Measurements from ENCODE around the gene LMO7.

Gene LMO7

GRCh38 chr13:75628801-75629200 lies 7.3 kb upstream of the LMO7 start:
- Histone ChIP-seq H3K18ac (ENCODE audit: low read length) (no peak overlapping the region), H2AFZ (ENCODE audit: insufficient read depth, low read length, poor library complexity) (no peak overlapping the region), H3K36me3 (ENCODE audit: control insufficient read depth in 1 of 2, insufficient read depth in 2 of 2, low read length in 2 of 2) (peaks cover 1 to 2% of the 10 kb centered on the region in 2 experiments), H3K4ac (ENCODE audit: low read depth, low read length) (no peak overlapping the region), H2BK120ac (ENCODE audit: insufficient read depth, low read length, poor library complexity) (no peak overlapping the region), H3K4me3 (ENCODE audit: low read depth, low read length) (no peak overlapping the region), H4K91ac (ENCODE audit: low read depth, low read length) (no peak overlapping the region), H3K4me2 (ENCODE audit: low read length) (no peak overlapping the region), H2BK5ac (ENCODE audit: low read depth, low read length, poor library complexity) (no peak overlapping the region), H4K8ac (ENCODE audit: low read depth, low read length) (no peak overlapping the region), H3K79me1 (ENCODE audit: low read length) (no peaks in the 10 kb centered on the region), H4K12ac (ENCODE audit: low read depth, low read length) (no peak overlapping the region), H3K23ac (ENCODE audit: low read length) (no peak overlapping the region), H3K27me3 (ENCODE audit: insufficient read depth, low read length) (no peaks in the 10 kb centered on the region), H2AK5ac (ENCODE audit: low read length) (no peak overlapping the region), H3K9me3 (ENCODE audit: insufficient read depth, low read depth, low read length) (no peaks in the 10 kb centered on the region), H3K79me2 (ENCODE audit: control insufficient read depth, insufficient read depth, low read length, poor library complexity) (no peaks in the 10 kb centered on the region), H2BK12ac (ENCODE audit: low read length) (no peak overlapping the region), H3K27ac (ENCODE audit: low read depth, low read length) (peak overlapping the region; percentile 46), H3K14ac (ENCODE audit: low read length) (no peak overlapping the region), H3K4me1 (ENCODE audit: control insufficient read depth in 1 of 2, insufficient read depth in 2 of 2, low read length in 2 of 2) (peaks cover 0 to 7% of the 10 kb centered on the region in 2 experiments), H3K9ac (ENCODE audit: low read length) (no peak overlapping the region)
- no CpG with 5 or more reads among the region's 4 CpGs for WGBS (ENCODE audit: extremely low coverage, insufficient coverage, insufficient read length)
- DNase-seq: no peak

GRCh38 chr13:75633285-75633684 lies 2.8 kb upstream of the LMO7 start:
- no peak overlapping the region for H3K4me3 ChIP-seq (ENCODE audit: low read depth, low read length)
- no peak overlapping the region for H4K12ac ChIP-seq (ENCODE audit: low read depth, low read length)
- H3K18ac ChIP-seq (ENCODE audit: low read length): no peak overlapping the region
- WGBS (ENCODE audit: extremely low coverage, insufficient coverage, insufficient read length): no CpG with 5 or more reads among the region's 2 CpGs
- H3K27ac ChIP-seq (ENCODE audit: low read depth, low read length): no peak overlapping the region
- H3K4me2 ChIP-seq (ENCODE audit: low read length): no peak overlapping the region
- H2BK120ac ChIP-seq (ENCODE audit: insufficient read depth, low read length, poor library complexity): no peak overlapping the region
- no peak overlapping the region for H3K4ac ChIP-seq (ENCODE audit: low read depth, low read length)
- H3K9ac ChIP-seq (ENCODE audit: low read length): no peak overlapping the region
- no peak overlapping the region for H3K23ac ChIP-seq (ENCODE audit: low read length)
- no peak overlapping the region for H4K8ac ChIP-seq (ENCODE audit: low read depth, low read length)
- no peak overlapping the region for H2BK12ac ChIP-seq (ENCODE audit: low read length)
- H3K9me3 ChIP-seq (ENCODE audit: insufficient read depth, low read depth, low read length): peaks cover 3% of the 10 kb centered on the region
- H3K14ac ChIP-seq (ENCODE audit: low read length): no peak overlapping the region
- DNase-seq: no peak
- H3K79me1 ChIP-seq (ENCODE audit: low read length): peaks cover 15% of the 10 kb centered on the region
- H3K27me3 ChIP-seq (ENCODE audit: insufficient read depth, low read length): peaks cover 4% of the 10 kb centered on the region
- H4K91ac ChIP-seq (ENCODE audit: low read depth, low read length): no peak overlapping the region
- peaks cover 6 to 12% of the 10 kb centered on the region in 2 experiments for H3K4me1 ChIP-seq (ENCODE audit: control insufficient read depth in 1 of 2, insufficient read depth in 2 of 2, low read length in 2 of 2)
- no peak overlapping the region for H2AK5ac ChIP-seq (ENCODE audit: low read length)
- H2AFZ ChIP-seq (ENCODE audit: insufficient read depth, low read length, poor library complexity): no peak overlapping the region
- H2BK5ac ChIP-seq (ENCODE audit: low read depth, low read length, poor library complexity): no peak overlapping the region
- no peaks in the 10 kb centered on the region for H3K36me3 ChIP-seq (ENCODE audit: control insufficient read depth in 1 of 2, insufficient read depth in 2 of 2, low read length in 2 of 2)
- peaks cover 6% of the 10 kb centered on the region for H3K79me2 ChIP-seq (ENCODE audit: control insufficient read depth, insufficient read depth, low read length, poor library complexity)

GRCh38 chr13:75635101-75635827 lies 866 bp upstream of the LMO7 start:
- Histone ChIP-seq H4K91ac (ENCODE audit: low read depth, low read length) (peak overlapping the region; percentile 92), H2BK120ac (ENCODE audit: insufficient read depth, low read length, poor library complexity) (peak overlapping the region; percentile 96), H3K27ac (ENCODE audit: low read depth, low read length) (peak overlapping the region; percentile 70), H3K4ac (ENCODE audit: low read depth, low read length) (peak overlapping the region; percentile 50), H4K8ac (ENCODE audit: low read depth, low read length) (peak overlapping the region; percentile 96), H2AFZ (ENCODE audit: insufficient read depth, low read length, poor library complexity) (peak overlapping the region; percentile 86), H3K18ac (ENCODE audit: low read length) (peak overlapping the region; percentile 92), H3K36me3 (ENCODE audit: control insufficient read depth in 1 of 2, insufficient read depth in 2 of 2, low read length in 2 of 2) (no peaks in the 10 kb centered on the region), H3K79me1 (ENCODE audit: low read length) (peaks cover 15% of the 10 kb centered on the region), H2BK5ac (ENCODE audit: low read depth, low read length, poor library complexity) (peak overlapping the region; percentile 78), H3K4me2 (ENCODE audit: low read length) (peak overlapping the region; percentile 89), H3K9ac (ENCODE audit: low read length) (peak overlapping the region; percentile 71), H4K12ac (ENCODE audit: low read depth, low read length) (peak overlapping the region; percentile 94), H3K14ac (ENCODE audit: low read length) (peak overlapping the region; percentile 95), H3K27me3 (ENCODE audit: insufficient read depth, low read length) (peaks cover 4% of the 10 kb centered on the region), H3K23ac (ENCODE audit: low read length) (no peak overlapping the region), H3K9me3 (ENCODE audit: insufficient read depth, low read depth, low read length) (peaks cover 3% of the 10 kb centered on the region), H3K4me3 (ENCODE audit: low read depth, low read length) (peak overlapping the region; percentile 87), H3K79me2 (ENCODE audit: control insufficient read depth, insufficient read depth, low read length, poor library complexity) (peaks cover 6% of the 10 kb centered on the region), H3K4me1 (ENCODE audit: control insufficient read depth in 1 of 2, insufficient read depth in 2 of 2, low read length in 2 of 2) (peaks cover 5 to 6% of the 10 kb centered on the region in 2 experiments), H2BK12ac (ENCODE audit: low read length) (peak overlapping the region; percentile 86), H2AK5ac (ENCODE audit: low read length) (peak overlapping the region; percentile 88)
- peak; percentile 49 to 66 for DNase-seq
- no CpG with 5 or more reads among the region's 49 CpGs for WGBS (ENCODE audit: extremely low coverage, insufficient coverage, insufficient read length)

- Histone ChIP-seq H3K4me1 (ENCODE audit: control insufficient read depth in 1 of 2, insufficient read depth in 2 of 2, low read length in 2 of 2) (peaks cover 5 to 6% of the 10 kb centered on the region in 2 experiments), H2BK120ac (ENCODE audit: insufficient read depth, low read length, poor library complexity) (peak overlapping the region; percentile 44), H3K27ac (ENCODE audit: low read depth, low read length) (peak overlapping the region; percentile 16), H2BK12ac (ENCODE audit: low read length) (peak overlapping the region; percentile 17), H4K91ac (ENCODE audit: low read depth, low read length) (peak overlapping the region; percentile 80), H3K36me3 (ENCODE audit: control insufficient read depth in 1 of 2, insufficient read depth in 2 of 2, low read length in 2 of 2) (peaks cover 0 to 2% of the 10 kb centered on the region in 2 experiments), H3K4me2 (ENCODE audit: low read length) (peak overlapping the region; percentile 89), H2AFZ (ENCODE audit: insufficient read depth, low read length, poor library complexity) (peak overlapping the region; percentile 73), H2AK5ac (ENCODE audit: low read length) (no peak overlapping the region), H3K27me3 (ENCODE audit: insufficient read depth, low read length) (peaks cover 4% of the 10 kb centered on the region), H3K9ac (ENCODE audit: low read length) (peak overlapping the region; percentile 62), H3K4ac (ENCODE audit: low read depth, low read length) (peak overlapping the region; percentile 28), H4K12ac (ENCODE audit: low read depth, low read length) (no peak overlapping the region), H4K8ac (ENCODE audit: low read depth, low read length) (peak overlapping the region; percentile 18), H3K79me2 (ENCODE audit: control insufficient read depth, insufficient read depth, low read length, poor library complexity) (peaks cover 6% of the 10 kb centered on the region), H3K9me3 (ENCODE audit: insufficient read depth, low read depth, low read length) (peaks cover 5% of the 10 kb centered on the region), H3K23ac (ENCODE audit: low read length) (no peak overlapping the region), H3K4me3 (ENCODE audit: low read depth, low read length) (peak overlapping the region; percentile 87), H3K79me1 (ENCODE audit: low read length) (peaks cover 15% of the 10 kb centered on the region), H3K14ac (ENCODE audit: low read length) (peak overlapping the region; percentile 72), H2BK5ac (ENCODE audit: low read depth, low read length, poor library complexity) (peak overlapping the region; percentile 42), H3K18ac (ENCODE audit: low read length) (peak overlapping the region; percentile 0)
- no CpG with 5 or more reads among the region's 58 CpGs for WGBS (ENCODE audit: extremely low coverage, insufficient coverage, insufficient read length)
- peak; percentile 54 to 61 for DNase-seq
These were observed 478 bp downstream of the LMO7 start for GRCh38 chr13:75636436-75637180.

Data from trophoblast cell (in vitro differentiated cells and primary cell).